B cell (primary cell): ENCODE results near the gene CPD. TPM values are rescaled to one million over a fixed set of nuclear protein-coding genes. Genes with fewer than 3 reads are reported as not detected.
"Not testable (repeated sequence)": the region's sequence is repeated elsewhere in the genome, so short reads cannot be mapped to it uniquely, and the experiment has no call there.

Source experiments
- ATAC-seq: fragments of 200-7000 bp; cut with Tn5 transposase; one replicate; pipeline ENCODE4 v1.10.0; 2021; ENCODE audit warnings: low read depth, mild to moderate bottlenecking, moderate number of reproducible peaks, moderate library complexity
- CTCF ChIA-PET: fragments of 350-600 bp; sonication (Branson Sonifier 250); formaldehyde crosslinking; loops from one replicate; lab custom pipeline; 2021; ENCODE audit warnings: antibody characterized with exemption, inconsistent platforms; lab: Charles Lee
- POLR2A ChIA-PET: fragments of 350-600 bp; sonication (Branson Sonifier 250); formaldehyde crosslinking; loops from one replicate; lab custom pipeline; 2021; ENCODE audit warnings: antibody characterized with exemption; lab: Charles Lee
- DNase-seq: peaks from one replicate; pipeline ENCODE4 v3.0.0; 2013
- H2AFZ ChIP-seq: 2 replicates; pipeline ENCODE4 v1.6.1; 2012; ENCODE audit warnings: mild to moderate bottlenecking, low read depth, low read length; ENCODE audit not compliant: insufficient read depth, poor library complexity, severe bottlenecking
- H3K27ac ChIP-seq, 2 donors: 1 replicate in 1 of 2; 2 replicates in 1 of 2; pipeline ENCODE4 v1.5.1; 2012 to 2013; ENCODE audit warnings: low read length in 2 of 2, mild to moderate bottlenecking in 2 of 2, moderate library complexity in 1 of 2
- H3K27me3 ChIP-seq, 4 experiments: fragments of 200-600 bp in 1 of 4; sonication (generic) in 1 of 4; replicated peaks in 1 of 4; 1 replicate in 2 of 4; 2 replicates in 2 of 4; pipeline versions ENCODE4 v1.6.1 to v1.7.0; 2013 to 2016; ENCODE audit warnings: low read length in 3 of 4, mild to moderate bottlenecking in 2 of 4, mixed read lengths in 1 of 4, moderate library complexity in 1 of 4; ENCODE audit not compliant: insufficient read depth in 4 of 4, control insufficient read depth in 3 of 4; ENCODE audit errors: control extremely low read depth in 1 of 4
- H3K36me3 ChIP-seq, 2 experiments: replicated peaks in 1 of 2; 1 replicate in 1 of 2; 2 replicates in 1 of 2; pipeline versions ENCODE4 v1.6.1 to v1.7.1; 2013; ENCODE audit warnings: low read length in 1 of 2; ENCODE audit not compliant: insufficient read depth in 2 of 2, control insufficient read depth in 1 of 2; ENCODE audit errors: control extremely low read depth in 1 of 2, extremely low read depth in 1 of 2
- H3K4me1 ChIP-seq, 2 donors: fragments of 200-600 bp in 1 of 2; sonication (generic) in 1 of 2; 1 replicate in 1 of 2; 2 replicates in 1 of 2; pipeline versions ENCODE4 v1.5.1 to v1.6.1; 2013 to 2017; ENCODE audit warnings: low read length in 2 of 2; ENCODE audit not compliant: control insufficient read depth in 2 of 2, insufficient read depth in 2 of 2
- H3K4me2 ChIP-seq: replicated peaks from 2 replicates; pipeline ENCODE3; 2012; ENCODE audit warnings: mild to moderate bottlenecking, low read depth, low read length; ENCODE audit not compliant: poor library complexity, severe bottlenecking
- H3K4me3 ChIP-seq, 5 experiments: fragments of 200-600 bp in 1 of 5; sonication (generic) in 1 of 5; 1 replicate in 3 of 5; 2 replicates in 2 of 5; pipeline versions ENCODE4 v1.5.1 to v1.7.0; 2011 to 2016; ENCODE audit warnings: low read length in 4 of 5, mild to moderate bottlenecking in 4 of 5, low read depth in 2 of 5, control low read depth in 1 of 5, moderate library complexity in 1 of 5; ENCODE audit not compliant: insufficient read depth in 1 of 5; ENCODE audit errors: control extremely low read depth in 1 of 5, extremely low read depth in 1 of 5
- H3K79me2 ChIP-seq: fragments of 200-600 bp; sonication (generic); one replicate; pipeline ENCODE4 v1.6.0; 2016; ENCODE audit warnings: low read length; ENCODE audit not compliant: control insufficient read depth, insufficient read depth
- H3K9ac ChIP-seq: fragments of 200-600 bp; sonication (generic); 2 replicates; pipeline ENCODE4 v1.6.1; 2017; ENCODE audit warnings: mild to moderate bottlenecking, low read length, moderate library complexity
- H3K9me3 ChIP-seq, 3 donors: one replicate each; pipeline versions ENCODE4 v1.6.1 to v1.7.1; 2013; ENCODE audit warnings: low read length in 2 of 3; ENCODE audit not compliant: control insufficient read depth in 2 of 3, insufficient read depth in 1 of 3; ENCODE audit errors: control extremely low read depth in 1 of 3
- H4K20me1 ChIP-seq: 2 replicates; pipeline ENCODE4 v1.6.0; 2012; ENCODE audit warnings: mild to moderate bottlenecking, low read length; ENCODE audit not compliant: insufficient read depth, control insufficient read depth, poor library complexity, severe bottlenecking
- H3K27ac Mint-ChIP-seq: one replicate; pipeline ENCODE4 v1.8.0; 2021; ENCODE audit warnings: mixed read lengths
- H3K27me3 Mint-ChIP-seq: one replicate; pipeline ENCODE4 v1.8.0; 2021; ENCODE audit warnings: mixed read lengths
- H3K4me1 Mint-ChIP-seq: one replicate; pipeline ENCODE4 v1.8.0; 2021; ENCODE audit warnings: mixed read lengths
- H3K4me3 Mint-ChIP-seq: one replicate; pipeline ENCODE4 v1.8.0; 2021; ENCODE audit warnings: mixed read lengths
- H3K9me3 Mint-ChIP-seq: one replicate; pipeline ENCODE4 v1.8.0; 2022; ENCODE audit warnings: mixed read lengths; ENCODE audit not compliant: insufficient read depth
- EZH2 ChIP-seq: IDR thresholded peaks from 2 replicates; pipeline ENCODE4 v1.6.1; 2012; ENCODE audit warnings: borderline replicate concordance, low read depth, mild to moderate bottlenecking, moderate library complexity, low read length; ENCODE audit not compliant: insufficient read depth, poor library complexity, severe bottlenecking
- WGBS: methylation state at CpG from one replicate; pipeline ENCODE4 v1.1.5; 2013; ENCODE audit warnings: missing lambda C conversion rate; ENCODE audit not compliant: insufficient coverage; 5-methylcytosine and 5-hydroxymethylcytosine counted together
- intact Hi-C: fragments of 100-400 bp; cut with micrococcal nuclease; formaldehyde crosslinking; loops from one replicate; pipeline ENCODE4 v1.10.0; 2022
- polyA plus RNA-seq: library from polyadenylated mRNA; depleted of rRNA; stranded (reverse); fragments of >200 nt; gene quantifications from 2 replicates; pipeline ENCODE4 v1.2.3, GENCODE V29; 2012
- total RNA-seq, 2 donors: library from RNA; stranded (reverse); fragments of 120-200 nt in 1 of 2; gene quantifications; 1 replicate in 1 of 2; 2 replicates in 1 of 2; pipeline versions ENCODE4 v1.2.3 to v1.2.4, GENCODE V29; 2013 to 2022
- TF ChIP-seq, protein P1 (sequence below): fragments of 200-600 bp; IDR thresholded peaks from one replicate; pipeline ENCODE4 v1.8.0; 2022; ENCODE audit warnings: antibody characterized with exemption, mild to moderate bottlenecking

The CPD gene
- total and polyA plus RNA-seq, 2 donors (not counting 1 experiment from before 2014, with no cell fraction given) = 1.5 to 15.6 TPM

DNA sequence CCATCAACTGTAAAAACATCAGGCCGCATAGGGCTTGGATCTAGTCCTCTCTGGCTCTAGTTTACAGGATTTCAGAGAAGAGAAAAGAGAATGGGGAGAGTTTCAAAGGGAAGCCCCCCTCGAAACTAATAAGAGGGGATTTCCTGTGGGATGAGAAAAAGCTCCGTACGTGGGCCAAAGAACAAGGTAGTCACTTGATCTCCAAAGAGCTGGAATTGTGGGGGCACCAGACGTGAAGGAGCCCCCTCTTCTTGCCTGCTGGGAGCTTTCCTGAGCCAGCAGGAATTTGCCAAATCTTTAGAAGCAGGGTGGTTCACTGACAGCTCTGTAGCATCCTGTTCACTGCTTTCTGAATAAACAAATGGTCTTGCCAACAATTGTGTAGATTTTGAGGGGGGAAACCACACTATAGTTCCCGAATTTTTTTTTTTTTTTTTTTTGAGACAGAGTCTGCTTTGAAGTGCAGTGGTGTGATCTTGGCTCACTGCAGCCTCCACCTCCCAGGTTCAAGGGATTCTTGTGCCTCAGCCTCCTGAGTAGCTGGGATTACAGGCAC, 37.8 kb upstream of the CPD start:
- intact Hi-C loops = loop anchor here (1.0 to 2.0 kb wide), 2 partner anchors 22 to 378 kb away; no protein-coding TSS in a partner anchor
- Mint-ChIP-seq H3K27me3 (peaks cover 3% of the 10 kb centered on the region), H3K27ac (no peak overlapping the region), H3K9me3 (no peaks in the 10 kb centered on the region), H3K4me1 (peaks cover 7% of the 10 kb centered on the region), H3K4me3 (no peak overlapping the region)
- H2AFZ ChIP-seq = no peak overlapping the region
- ATAC-seq = no peak
- no peaks in the 10 kb centered on the region for H4K20me1 ChIP-seq
- TF ChIP-seq EZH2 = no peak
- ChIA-PET CTCF (interaction anchor here (0.6 to 9.6 kb wide), 27 partner anchors 8 to 1311 kb away, joined by 3 to 218 read pairs (median 4); partner anchors contain the start of gene GOSR1), POLR2A (interaction anchor here (0.7 kb wide), 1 partner anchor 30 kb away, joined by 5 read pairs; no protein-coding TSS in a partner anchor)
- no peak overlapping the region for H3K4me3 ChIP-seq
- no peak for DNase-seq
- H3K36me3 ChIP-seq = no peaks in the 10 kb centered on the region
- H3K4me1 ChIP-seq = peaks cover 0 to 4% of the 10 kb centered on the region in 2 donors
- H3K9me3 ChIP-seq = no peaks in the 10 kb centered on the region
- WGBS = 78% methylated on average over 4 of the region's 6 CpGs
- H3K4me2 ChIP-seq = no peak overlapping the region
- H3K27ac ChIP-seq = no peak overlapping the region
- no peaks in the 10 kb centered on the region for H3K27me3 ChIP-seq
- H3K9ac ChIP-seq = no peak overlapping the region
- no peaks in the 10 kb centered on the region for H3K79me2 ChIP-seq

DNA sequence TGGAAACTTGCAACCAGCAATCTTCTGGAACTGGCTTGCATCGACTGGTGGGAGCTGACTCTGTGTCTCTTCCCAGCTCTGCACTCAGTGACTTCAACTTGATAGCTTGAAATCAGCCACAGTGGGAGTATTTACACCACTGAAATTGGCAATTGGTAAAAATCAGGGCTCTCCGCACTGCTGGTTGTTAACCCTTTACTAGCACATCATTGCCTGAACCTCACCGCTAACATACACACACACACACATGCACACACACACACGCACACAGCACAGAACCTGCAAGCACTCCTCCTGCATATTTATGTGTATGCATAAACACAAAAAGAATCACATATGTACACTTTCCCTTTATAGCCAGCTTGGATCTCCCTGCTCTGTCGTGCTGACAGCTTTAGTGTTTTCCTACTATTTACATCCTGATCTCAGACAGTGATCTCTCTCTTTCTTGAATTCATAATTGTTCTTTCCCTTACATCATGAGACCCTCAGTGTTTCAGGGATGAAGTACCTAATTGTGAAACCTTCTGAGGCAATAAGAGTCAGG, 37.0 kb upstream of the CPD start:
- H3K79me2 ChIP-seq = no peaks in the 10 kb centered on the region
- Mint-ChIP-seq H3K4me1 (peaks cover 5% of the 10 kb centered on the region), H3K9me3 (no peaks in the 10 kb centered on the region), H3K4me3 (no peak overlapping the region), H3K27me3 (peaks cover 3% of the 10 kb centered on the region), H3K27ac (no peak overlapping the region)
- no peaks in the 10 kb centered on the region for H3K36me3 ChIP-seq
- ChIA-PET CTCF (interaction anchor here (0.6 to 9.6 kb wide), 13 partner anchors 10 to 1311 kb away, joined by 3 to 218 read pairs (median 4); partner anchors contain the start of gene GOSR1), POLR2A (no interaction called here)
- H3K9me3 ChIP-seq = no peaks in the 10 kb centered on the region
- no peaks in the 10 kb centered on the region for H3K27me3 ChIP-seq
- H3K27ac ChIP-seq = no peak overlapping the region
- no peak overlapping the region for H3K4me2 ChIP-seq
- no peak overlapping the region for H3K4me3 ChIP-seq
- DNase-seq = no peak
- no peak for ATAC-seq
- no peak overlapping the region for H3K9ac ChIP-seq
- H2AFZ ChIP-seq = no peak overlapping the region
- peaks cover 0 to 4% of the 10 kb centered on the region in 2 donors for H3K4me1 ChIP-seq
- intact Hi-C loops = loop anchor here (2.0 kb wide), 1 partner anchor 377 kb away; no protein-coding TSS in a partner anchor
- TF ChIP-seq, protein P1, sequence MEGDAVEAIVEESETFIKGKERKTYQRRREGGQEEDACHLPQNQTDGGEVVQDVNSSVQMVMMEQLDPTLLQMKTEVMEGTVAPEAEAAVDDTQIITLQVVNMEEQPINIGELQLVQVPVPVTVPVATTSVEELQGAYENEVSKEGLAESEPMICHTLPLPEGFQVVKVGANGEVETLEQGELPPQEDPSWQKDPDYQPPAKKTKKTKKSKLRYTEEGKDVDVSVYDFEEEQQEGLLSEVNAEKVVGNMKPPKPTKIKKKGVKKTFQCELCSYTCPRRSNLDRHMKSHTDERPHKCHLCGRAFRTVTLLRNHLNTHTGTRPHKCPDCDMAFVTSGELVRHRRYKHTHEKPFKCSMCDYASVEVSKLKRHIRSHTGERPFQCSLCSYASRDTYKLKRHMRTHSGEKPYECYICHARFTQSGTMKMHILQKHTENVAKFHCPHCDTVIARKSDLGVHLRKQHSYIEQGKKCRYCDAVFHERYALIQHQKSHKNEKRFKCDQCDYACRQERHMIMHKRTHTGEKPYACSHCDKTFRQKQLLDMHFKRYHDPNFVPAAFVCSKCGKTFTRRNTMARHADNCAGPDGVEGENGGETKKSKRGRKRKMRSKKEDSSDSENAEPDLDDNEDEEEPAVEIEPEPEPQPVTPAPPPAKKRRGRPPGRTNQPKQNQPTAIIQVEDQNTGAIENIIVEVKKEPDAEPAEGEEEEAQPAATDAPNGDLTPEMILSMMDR = no peak
- 96% methylated on average over 4 of the region's 5 CpGs for WGBS
- H4K20me1 ChIP-seq = no peaks in the 10 kb centered on the region

DNA sequence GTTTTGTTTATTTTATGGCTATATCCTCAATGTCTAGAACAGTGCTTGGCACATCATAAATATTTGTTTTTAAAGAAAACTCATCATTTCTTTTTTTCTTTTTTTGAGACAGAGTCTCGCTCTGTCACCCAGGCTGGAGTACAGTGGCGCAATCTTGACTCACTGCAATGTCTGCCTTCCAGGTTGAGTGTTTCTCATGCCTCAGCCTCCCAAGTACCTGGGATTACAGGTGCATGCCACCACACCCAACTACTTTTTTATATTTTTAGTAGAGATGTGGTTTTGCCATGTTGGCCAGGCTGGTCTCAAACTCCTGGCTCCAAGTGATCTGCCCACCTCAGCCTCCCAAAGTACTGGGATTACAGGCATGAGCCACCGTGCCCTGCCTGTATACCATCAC, 35.5 kb upstream of the CPD start:
- intact Hi-C loops, POLR2A ChIA-PET, H3K4me1 Mint-ChIP-seq, H3K9ac ChIP-seq, H3K36me3 ChIP-seq, H3K9me3 ChIP-seq, H2AFZ ChIP-seq, H3K79me2 ChIP-seq, H3K4me3 Mint-ChIP-seq, H3K4me3 ChIP-seq, H3K4me2 ChIP-seq, H3K27ac Mint-ChIP-seq, H4K20me1 ChIP-seq, H3K27me3 Mint-ChIP-seq, H3K4me1 ChIP-seq, H3K27me3 ChIP-seq, H3K9me3 Mint-ChIP-seq, DNase-seq, ATAC-seq, H3K27ac ChIP-seq: not testable (repeated sequence)
- CTCF ChIA-PET = interaction anchor here (1.8 kb wide), 1 partner anchor 218 kb away, joined by 5 read pairs; no protein-coding TSS in a partner anchor
- 100% methylated on average over 3 of the region's 3 CpGs for WGBS
